Breast epithelium (tissue), 3 donors: Measurements from ENCODE around the gene ATP2B2.

ENCODE experiments used
- CTCF ChIP-seq, 3 donors: fragments of 450-650 bp; IDR thresholded peaks; one replicate each; pipeline ENCODE4 v1.5.1; 2016 to 2017; ENCODE audit warnings: antibody characterized with exemption in 3 of 3, mild to moderate bottlenecking in 3 of 3, moderate library complexity in 3 of 3
- POLR2A ChIP-seq: fragments of 450-650 bp; IDR thresholded peaks from one replicate; pipeline ENCODE4 v1.6.1; 2016; ENCODE audit warnings: antibody characterized with exemption, mild to moderate bottlenecking, moderate library complexity
- POLR2AphosphoS5 ChIP-seq, 3 donors: sonication (generic); formaldehyde crosslinking; IDR thresholded peaks; one replicate each; pipeline ENCODE4 v1.6.1; 2017; ENCODE audit warnings: antibody characterized with exemption in 3 of 3

GRCh38 chr3:10347648-10348403 lies 157.6 kb downstream of the ATP2B2 start:
- TF ChIP-seq POLR2AphosphoS5 (IDR thresholded peaks at IDR 0.05) = no peak
- no peak for TF ChIP-seq CTCF (IDR thresholded peaks at IDR 0.05)
- no peak for TF ChIP-seq POLR2A
